ENCODE measurements around the gene ZNRF1.

Gene ZNRF1

GRCh38 chr16:75068085-75069031, 69.5 kb downstream of the ZNRF1 start:
- Histone ChIP-seq H3K9ac (ENCODE audit: insufficient read length) (no peak overlapping the region), H3K4me3 (no peak overlapping the region), H3K27ac (no peak overlapping the region), H3K36me3 (ENCODE audit: insufficient read depth, low read length) (no peaks in the 10 kb centered on the region), H3K9me3 (ENCODE audit: low read depth, low read length) (no peaks in the 10 kb centered on the region)
- DNase-seq (ENCODE audit: low read depth, low spot score): no peak
- TF ChIP-seq FOXP2 (optimal IDR thresholded peaks at IDR 0.05; ENCODE audit: control extremely low read depth, extremely low read length, insufficient read depth): no peak
- no peak for TF ChIP-seq EZH2 (IDR thresholded peaks at IDR 0.05)
- TF ChIP-seq POLR2AphosphoS5 (IDR thresholded peaks at IDR 0.05; ENCODE audit: borderline replicate concordance, low read depth, low read length): no peak

GRCh38 chr16:75070012-75070841, 71.4 kb downstream of the ZNRF1 start:
- Histone ChIP-seq H3K9ac (ENCODE audit: insufficient read length) (no peak overlapping the region), H3K9me3 (ENCODE audit: low read depth, low read length) (no peaks in the 10 kb centered on the region), H3K36me3 (ENCODE audit: insufficient read depth, low read length) (no peaks in the 10 kb centered on the region), H3K4me3 (no peak overlapping the region), H3K27ac (no peak overlapping the region)
- DNase-seq (ENCODE audit: low read depth, low spot score): no peak
- TF ChIP-seq POLR2AphosphoS5 (IDR thresholded peaks at IDR 0.05; ENCODE audit: borderline replicate concordance, low read depth, low read length) (no peak), EZH2 (IDR thresholded peaks at IDR 0.05) (no peak), FOXP2 (optimal IDR thresholded peaks at IDR 0.05; ENCODE audit: control extremely low read depth, extremely low read length, insufficient read depth) (no peak)

- Histone ChIP-seq H3K36me3 (ENCODE audit: insufficient read depth, low read length) (no peaks in the 10 kb centered on the region), H3K4me3 (no peak overlapping the region), H3K9me3 (ENCODE audit: low read depth, low read length) (no peaks in the 10 kb centered on the region), H3K27ac (no peak overlapping the region), H3K9ac (ENCODE audit: insufficient read length) (no peak overlapping the region)
- DNase-seq (ENCODE audit: low read depth, low spot score): no peak
- TF ChIP-seq POLR2AphosphoS5 (IDR thresholded peaks at IDR 0.05; ENCODE audit: borderline replicate concordance, low read depth, low read length): no peak
- no peak for TF ChIP-seq EZH2 (IDR thresholded peaks at IDR 0.05)
- TF ChIP-seq FOXP2 (optimal IDR thresholded peaks at IDR 0.05; ENCODE audit: control extremely low read depth, extremely low read length, insufficient read depth): no peak
These were observed 72.8 kb downstream of the ZNRF1 start for GRCh38 chr16:75071621-75072020.

- Histone ChIP-seq H3K36me3 (ENCODE audit: insufficient read depth, low read length) (no peaks in the 10 kb centered on the region), H3K9me3 (ENCODE audit: low read depth, low read length) (no peaks in the 10 kb centered on the region), H3K4me3 (no peak overlapping the region), H3K9ac (ENCODE audit: insufficient read length) (no peak overlapping the region), H3K27ac (no peak overlapping the region)
- DNase-seq (ENCODE audit: low read depth, low spot score): no peak
- TF ChIP-seq FOXP2 (optimal IDR thresholded peaks at IDR 0.05; ENCODE audit: control extremely low read depth, extremely low read length, insufficient read depth) (no peak), POLR2AphosphoS5 (IDR thresholded peaks at IDR 0.05; ENCODE audit: borderline replicate concordance, low read depth, low read length) (no peak), EZH2 (IDR thresholded peaks at IDR 0.05) (no peak)
These were observed 73.6 kb downstream of the ZNRF1 start for GRCh38 chr16:75072239-75072947.

GRCh38 chr16:75073545-75074303, 74.9 kb downstream of the ZNRF1 start:
- no peak overlapping the region for H3K27ac ChIP-seq
- no peak for DNase-seq (ENCODE audit: low read depth, low spot score)
- H3K4me3 ChIP-seq: no peak overlapping the region
- no peaks in the 10 kb centered on the region for H3K36me3 ChIP-seq (ENCODE audit: insufficient read depth, low read length)
- H3K9me3 ChIP-seq (ENCODE audit: low read depth, low read length): no peaks in the 10 kb centered on the region
- H3K9ac ChIP-seq (ENCODE audit: insufficient read length): no peak overlapping the region
- TF ChIP-seq EZH2 (IDR thresholded peaks at IDR 0.05): no peak
- no peak for TF ChIP-seq POLR2AphosphoS5 (IDR thresholded peaks at IDR 0.05; ENCODE audit: borderline replicate concordance, low read depth, low read length)
- TF ChIP-seq FOXP2 (optimal IDR thresholded peaks at IDR 0.05; ENCODE audit: control extremely low read depth, extremely low read length, insufficient read depth): no peak

DNA sequence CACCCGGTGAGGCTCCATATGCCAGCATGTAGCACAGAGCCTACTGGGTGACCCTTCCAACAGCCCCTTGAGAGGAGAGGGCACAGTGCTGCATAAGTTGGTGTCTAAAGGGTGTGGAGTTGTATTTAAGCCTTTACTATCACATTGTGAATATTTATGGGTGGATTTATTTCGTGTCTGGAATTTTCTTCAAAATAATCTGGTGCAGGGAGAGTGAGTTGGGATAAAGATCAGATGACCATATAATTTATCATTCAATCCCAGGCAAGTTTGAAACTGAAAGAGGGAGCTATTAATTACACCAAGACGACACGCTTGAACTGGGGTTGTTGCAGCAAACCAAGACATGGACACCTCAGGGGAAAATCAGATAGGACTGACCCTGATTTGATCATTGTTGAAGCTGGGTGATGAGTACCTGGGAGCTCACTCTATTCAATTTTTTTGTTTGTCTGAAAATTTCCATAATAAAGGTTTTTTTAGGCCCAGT, 75.5 kb downstream of the ZNRF1 start:
- no peak for DNase-seq (ENCODE audit: low read depth, low spot score)
- Histone ChIP-seq H3K36me3 (ENCODE audit: insufficient read depth, low read length) (no peaks in the 10 kb centered on the region), H3K27ac (no peak overlapping the region), H3K4me3 (no peak overlapping the region), H3K9ac (ENCODE audit: insufficient read length) (no peak overlapping the region), H3K9me3 (ENCODE audit: low read depth, low read length) (no peaks in the 10 kb centered on the region)
- TF ChIP-seq POLR2AphosphoS5 (IDR thresholded peaks at IDR 0.05; ENCODE audit: borderline replicate concordance, low read depth, low read length): no peak

DNA sequence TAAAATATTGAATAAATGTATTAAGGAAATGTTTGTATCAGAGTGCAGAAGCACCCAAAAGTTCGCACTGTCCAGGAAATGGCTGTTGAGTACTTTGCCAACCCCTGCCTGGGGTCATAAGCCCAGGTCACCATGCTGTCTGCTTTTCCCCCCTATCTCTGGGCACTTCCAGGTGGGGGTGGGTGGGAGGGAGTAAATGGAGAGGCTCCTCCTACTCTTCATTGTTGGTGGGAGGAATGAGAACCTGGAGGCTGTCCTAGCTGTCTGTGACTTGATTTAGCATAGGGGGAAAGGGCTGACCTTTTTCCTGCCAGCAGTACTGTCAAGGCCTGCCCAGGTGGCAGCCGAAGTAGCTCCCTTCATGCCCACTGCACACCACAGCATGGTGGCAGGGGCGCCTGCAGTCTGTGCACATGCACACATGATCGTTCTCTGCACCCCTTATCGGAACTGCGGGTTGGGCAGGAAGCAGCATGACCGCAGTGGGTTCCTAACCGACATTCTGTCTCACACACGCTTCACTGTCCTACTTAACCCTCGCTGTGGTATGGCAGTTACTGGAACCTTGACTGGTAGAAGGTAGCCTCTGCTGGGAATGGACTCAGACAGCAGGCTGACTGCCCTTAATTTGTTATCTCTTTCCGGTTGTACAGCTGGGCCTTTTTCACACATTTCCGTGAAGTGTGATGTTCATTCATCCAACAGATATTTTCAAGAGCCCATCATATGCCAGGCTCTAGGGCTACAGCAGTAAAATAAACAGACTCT, 76.3 kb downstream of the ZNRF1 start:
- TF ChIP-seq EZH2 (IDR thresholded peaks at IDR 0.05): no peak
- TF ChIP-seq FOXP2 (optimal IDR thresholded peaks at IDR 0.05; ENCODE audit: control extremely low read depth, extremely low read length, insufficient read depth): no peak
- no peak for TF ChIP-seq POLR2AphosphoS5 (IDR thresholded peaks at IDR 0.05; ENCODE audit: borderline replicate concordance, low read depth, low read length)
- no peaks in the 10 kb centered on the region for H3K9me3 ChIP-seq (ENCODE audit: low read depth, low read length)
- DNase-seq (ENCODE audit: low read depth, low spot score): no peak
- no peak overlapping the region for H3K9ac ChIP-seq (ENCODE audit: insufficient read length)
- no peak overlapping the region for H3K4me3 ChIP-seq
- H3K27ac ChIP-seq: no peak overlapping the region
- no peaks in the 10 kb centered on the region for H3K36me3 ChIP-seq (ENCODE audit: insufficient read depth, low read length)
